ENCODE measurements around the gene CPED1. TPM values are rescaled to one million over a fixed set of nuclear protein-coding genes. Genes with fewer than 3 reads are reported as not detected.

Gene CPED1
- total RNA-seq, 2 donors from 2014 or later = 4.0 to 15.9 TPM

DNA sequence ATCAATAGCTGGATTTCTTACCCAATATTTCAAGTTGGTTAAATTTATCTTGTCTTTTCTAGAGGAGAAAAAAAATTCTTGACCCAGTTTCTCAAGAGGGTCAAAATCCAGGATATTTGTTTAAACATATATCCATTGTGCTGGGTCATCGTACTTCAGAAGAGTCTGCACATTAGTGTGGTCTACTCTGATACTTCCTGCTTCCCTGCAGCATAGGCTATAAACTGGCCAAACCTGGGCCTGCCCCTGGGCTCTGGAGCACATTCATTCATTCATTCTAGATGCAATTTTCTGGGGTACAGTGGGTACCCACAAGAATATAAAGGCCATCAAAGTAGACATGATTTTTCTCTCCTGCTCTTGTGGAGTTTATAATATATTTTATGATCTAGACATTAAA lies 198.2 kb downstream of the CPED1 start:
- TF ChIP-seq, protein P1, sequence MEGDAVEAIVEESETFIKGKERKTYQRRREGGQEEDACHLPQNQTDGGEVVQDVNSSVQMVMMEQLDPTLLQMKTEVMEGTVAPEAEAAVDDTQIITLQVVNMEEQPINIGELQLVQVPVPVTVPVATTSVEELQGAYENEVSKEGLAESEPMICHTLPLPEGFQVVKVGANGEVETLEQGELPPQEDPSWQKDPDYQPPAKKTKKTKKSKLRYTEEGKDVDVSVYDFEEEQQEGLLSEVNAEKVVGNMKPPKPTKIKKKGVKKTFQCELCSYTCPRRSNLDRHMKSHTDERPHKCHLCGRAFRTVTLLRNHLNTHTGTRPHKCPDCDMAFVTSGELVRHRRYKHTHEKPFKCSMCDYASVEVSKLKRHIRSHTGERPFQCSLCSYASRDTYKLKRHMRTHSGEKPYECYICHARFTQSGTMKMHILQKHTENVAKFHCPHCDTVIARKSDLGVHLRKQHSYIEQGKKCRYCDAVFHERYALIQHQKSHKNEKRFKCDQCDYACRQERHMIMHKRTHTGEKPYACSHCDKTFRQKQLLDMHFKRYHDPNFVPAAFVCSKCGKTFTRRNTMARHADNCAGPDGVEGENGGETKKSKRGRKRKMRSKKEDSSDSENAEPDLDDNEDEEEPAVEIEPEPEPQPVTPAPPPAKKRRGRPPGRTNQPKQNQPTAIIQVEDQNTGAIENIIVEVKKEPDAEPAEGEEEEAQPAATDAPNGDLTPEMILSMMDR (IDR thresholded peaks at IDR 0.05) = no peak
- no peaks in the 10 kb centered on the region for H3K27me3 ChIP-seq
- DNase-seq = no peak
- H3K4me1 ChIP-seq = no peaks in the 10 kb centered on the region
- no peak overlapping the region for H3K9ac ChIP-seq (ENCODE audit: low read depth in 2 of 2, low read length in 2 of 2)
- H3K9me3 ChIP-seq = no peaks in the 10 kb centered on the region
- no peak overlapping the region for H3K4me3 ChIP-seq
- intact Hi-C loops (cut with DNase I) = no loop called here
- H3K27ac ChIP-seq = no peak overlapping the region
- H3K36me3 ChIP-seq = no peaks in the 10 kb centered on the region

GRCh38 chr7:121187222-121187621 lies 198.7 kb downstream of the CPED1 start:
- no peaks in the 10 kb centered on the region for H3K4me1 ChIP-seq
- H3K9me3 ChIP-seq = no peaks in the 10 kb centered on the region
- TF ChIP-seq, protein P1 (IDR thresholded peaks at IDR 0.05) = no peak
- no peak for DNase-seq
- no peaks in the 10 kb centered on the region for H3K27me3 ChIP-seq
- H3K27ac ChIP-seq = no peak overlapping the region
- H3K9ac ChIP-seq (ENCODE audit: low read depth in 2 of 2, low read length in 2 of 2) = no peak overlapping the region
- H3K36me3 ChIP-seq = no peaks in the 10 kb centered on the region
- intact Hi-C loops (cut with DNase I) = no loop called here
- H3K4me3 ChIP-seq = no peak overlapping the region

GRCh38 chr7:121187676-121188075 lies 199.2 kb downstream of the CPED1 start:
- intact Hi-C loops (cut with DNase I) = no loop called here
- DNase-seq = no peak
- TF ChIP-seq, protein P1 (IDR thresholded peaks at IDR 0.05) = no peak
- Histone ChIP-seq H3K27me3 (no peaks in the 10 kb centered on the region), H3K27ac (no peak overlapping the region), H3K9me3 (no peaks in the 10 kb centered on the region), H3K9ac (ENCODE audit: low read depth in 2 of 2, low read length in 2 of 2) (no peak overlapping the region), H3K36me3 (no peaks in the 10 kb centered on the region), H3K4me3 (no peak overlapping the region), H3K4me1 (no peaks in the 10 kb centered on the region)

DNA sequence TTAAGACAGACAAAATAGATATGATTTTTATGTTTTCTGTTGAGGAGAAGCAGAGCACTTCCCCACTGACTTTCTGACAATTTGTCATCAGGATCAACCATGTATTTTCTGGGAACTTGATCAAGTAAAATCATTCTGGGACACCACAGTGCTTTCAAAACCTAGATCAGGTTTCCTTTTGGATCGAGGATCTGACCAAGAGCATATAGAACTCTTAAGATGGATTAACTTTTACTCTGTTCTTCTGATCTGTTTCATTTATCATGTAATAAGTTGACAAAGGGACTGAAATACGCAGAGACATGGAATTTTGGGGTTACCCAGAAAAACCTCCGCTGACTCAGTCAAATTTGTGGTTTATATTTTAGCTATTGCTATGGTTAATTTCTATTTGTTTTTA lies 204.3 kb downstream of the CPED1 start:
- intact Hi-C loops (cut with DNase I) = no loop called here
- no peak overlapping the region for H3K27ac ChIP-seq

GRCh38 chr7:121195010-121195409 lies 206.5 kb downstream of the CPED1 start:
- no peak for DNase-seq
- Histone ChIP-seq H3K27ac (no peak overlapping the region), H3K9ac (ENCODE audit: low read depth in 2 of 2, low read length in 2 of 2) (no peak overlapping the region), H3K4me1 (no peaks in the 10 kb centered on the region), H3K4me3 (no peak overlapping the region), H3K9me3 (no peaks in the 10 kb centered on the region), H3K27me3 (no peaks in the 10 kb centered on the region), H3K36me3 (no peaks in the 10 kb centered on the region)
- intact Hi-C loops (cut with DNase I) = no loop called here
- TF ChIP-seq, protein P1 (IDR thresholded peaks at IDR 0.05) = no peak

More for the DNA sequence above, 204.3 kb downstream of the CPED1 start:
- TF ChIP-seq, protein P1 (IDR thresholded peaks at IDR 0.05) = no peak
- no peak overlapping the region for H3K9ac ChIP-seq (ENCODE audit: low read depth in 2 of 2, low read length in 2 of 2)
- no peaks in the 10 kb centered on the region for H3K36me3 ChIP-seq
- no peaks in the 10 kb centered on the region for H3K4me1 ChIP-seq
- H3K4me3 ChIP-seq = no peak overlapping the region
- DNase-seq = no peak
- H3K9me3 ChIP-seq = no peaks in the 10 kb centered on the region
- no peaks in the 10 kb centered on the region for H3K27me3 ChIP-seq

- Histone ChIP-seq H3K27me3 (no peaks in the 10 kb centered on the region), H3K9me3 (no peaks in the 10 kb centered on the region), H3K4me1 (no peaks in the 10 kb centered on the region), H3K9ac (ENCODE audit: low read depth in 2 of 2, low read length in 2 of 2) (no peak overlapping the region), H3K36me3 (no peaks in the 10 kb centered on the region), H3K4me3 (no peak overlapping the region), H3K27ac (no peak overlapping the region)
- intact Hi-C loops (cut with DNase I) = no loop called here
- TF ChIP-seq, protein P1 (IDR thresholded peaks at IDR 0.05) = no peak
- no peak for DNase-seq
Measured at GRCh38 chr7:121195874-121196273, 207.4 kb downstream of the CPED1 start.

Measured in colonic mucosa (tissue), 4 donors.